CD14-positive monocyte (primary cell): Measurements from ENCODE around the gene TMEM26. TPM values are rescaled to one million over a fixed set of nuclear protein-coding genes. Genes with fewer than 3 reads are reported as not detected.

ENCODE experiments used
- DNase-seq, 3 donors: peaks; one replicate each; pipeline ENCODE4 v3.0.0-alpha.2; 2011 to 2022
- H2AFZ ChIP-seq: 2 replicates; pipeline ENCODE4 v1.6.0; 2012; ENCODE audit warnings: mild to moderate bottlenecking, low read depth, low read length, inconsistent platforms; ENCODE audit not compliant: insufficient read depth, poor library complexity, severe bottlenecking
- H3K27ac ChIP-seq, 2 donors: 1 replicate in 1 of 2; 2 replicates in 1 of 2; pipeline ENCODE4 v1.5.1; 2012 to 2013; ENCODE audit warnings: low read length in 2 of 2, control low read depth in 1 of 2, inconsistent platforms in 1 of 2, low read depth in 1 of 2, mild to moderate bottlenecking in 1 of 2
- H3K27me3 ChIP-seq, 2 donors: one replicate each; pipeline versions ENCODE4 v1.6.0 to v1.6.1; 2011 to 2013; ENCODE audit warnings: low read length in 2 of 2; ENCODE audit not compliant: control insufficient read depth in 2 of 2, insufficient read depth in 2 of 2
- H3K36me3 ChIP-seq, 2 donors: replicated peaks in 1 of 2; 1 replicate in 1 of 2; 2 replicates in 1 of 2; pipeline versions ENCODE4 v1.5.1 to v1.6.1; 2012 to 2013; ENCODE audit warnings: low read length in 2 of 2, control low read depth in 1 of 2, inconsistent platforms in 1 of 2, mild to moderate bottlenecking in 1 of 2; ENCODE audit not compliant: insufficient read depth in 2 of 2, control insufficient read depth in 1 of 2
- H3K4me1 ChIP-seq, 2 donors: 1 replicate in 1 of 2; 2 replicates in 1 of 2; pipeline versions ENCODE4 v1.5.1 to v1.6.1; 2012 to 2013; ENCODE audit warnings: low read length in 2 of 2, control low read depth in 1 of 2, inconsistent platforms in 1 of 2, mild to moderate bottlenecking in 1 of 2, moderate library complexity in 1 of 2; ENCODE audit not compliant: insufficient read depth in 2 of 2, control insufficient read depth in 1 of 2
- H3K4me2 ChIP-seq: replicated peaks from 2 replicates; pipeline ENCODE3; 2012; ENCODE audit warnings: low read length, moderate library complexity, mild to moderate bottlenecking; ENCODE audit not compliant: poor library complexity, severe bottlenecking; ENCODE audit errors: extremely low read depth
- H3K4me3 ChIP-seq, 3 experiments: fragments of 200-600 bp in 1 of 3; sonication (generic) in 1 of 3; replicated peaks in 1 of 3; 1 replicate in 2 of 3; 2 replicates in 1 of 3; pipeline ENCODE4 v1.5.1; 2011 to 2013; ENCODE audit warnings: low read length in 3 of 3, mild to moderate bottlenecking in 3 of 3, control low read depth in 2 of 3, low read depth in 2 of 3, inconsistent platforms in 1 of 3, moderate library complexity in 1 of 3
- H3K79me2 ChIP-seq: 2 replicates; pipeline ENCODE4 v1.6.0; 2012; ENCODE audit warnings: mild to moderate bottlenecking, control low read depth, inconsistent platforms, low read length, moderate library complexity; ENCODE audit not compliant: insufficient read depth
- H3K9ac ChIP-seq: 2 replicates; pipeline ENCODE4 v1.6.0; 2017; ENCODE audit warnings: low read length, mild to moderate bottlenecking; ENCODE audit not compliant: insufficient read depth, poor library complexity, severe bottlenecking
- H3K9me3 ChIP-seq, 2 donors: replicated peaks in 1 of 2; 1 replicate in 1 of 2; 2 replicates in 1 of 2; pipeline versions ENCODE4 v1.5.1 to v1.6.1; 2012 to 2013; ENCODE audit warnings: low read length in 2 of 2, control low read depth in 1 of 2; ENCODE audit not compliant: control insufficient read depth in 1 of 2, insufficient read depth in 1 of 2
- H4K20me1 ChIP-seq: 2 replicates; pipeline ENCODE4 v1.6.0; 2012; ENCODE audit warnings: mild to moderate bottlenecking, low read length, control low read depth, moderate library complexity; ENCODE audit not compliant: insufficient read depth
- H3K27ac Mint-ChIP-seq, 7 donors: one replicate each; pipeline ENCODE4 v1.8.0; 2020; ENCODE audit warnings: mild to moderate bottlenecking in 7 of 7, mixed read lengths in 7 of 7, moderate library complexity in 6 of 7, inconsistent platforms in 2 of 7
- H3K27me3 Mint-ChIP-seq, 3 donors: one replicate each; pipeline ENCODE4 v1.8.0; 2021 to 2022; ENCODE audit warnings: low read depth in 3 of 3, mild to moderate bottlenecking in 3 of 3, mixed read lengths in 3 of 3, moderate library complexity in 3 of 3, inconsistent platforms in 1 of 3
- H3K36me3 Mint-ChIP-seq, 2 donors: one replicate each; pipeline ENCODE4 v1.8.0; 2020; ENCODE audit warnings: mixed read lengths in 2 of 2, inconsistent platforms in 1 of 2, mild to moderate bottlenecking in 1 of 2
- H3K4me1 Mint-ChIP-seq: one replicate; pipeline ENCODE4 v1.8.0; 2020; ENCODE audit warnings: mild to moderate bottlenecking, mixed read lengths
- H3K4me3 Mint-ChIP-seq, 2 donors: one replicate each; pipeline ENCODE4 v1.8.0; 2020; ENCODE audit warnings: mild to moderate bottlenecking in 2 of 2, mixed read lengths in 2 of 2, moderate library complexity in 1 of 2
- H3K9me3 Mint-ChIP-seq, 7 donors: one replicate each; pipeline ENCODE4 v1.8.0; 2020 to 2022; ENCODE audit warnings: mixed read lengths in 7 of 7, mild to moderate bottlenecking in 6 of 7, moderate library complexity in 6 of 7, inconsistent platforms in 2 of 7
- CTCF ChIP-seq: fragments of 200-600 bp; IDR thresholded peaks from one replicate; pipeline ENCODE4 v1.8.0; 2022; ENCODE audit warnings: antibody characterized with exemption, mild to moderate bottlenecking
- WGBS: methylation state at CpG from one replicate; pipeline ENCODE4 v1.1.5; 2013; ENCODE audit warnings: missing lambda C conversion rate; ENCODE audit not compliant: insufficient coverage; 5-methylcytosine and 5-hydroxymethylcytosine counted together
- intact Hi-C, 2 donors: fragments of 100-400 bp; cut with micrococcal nuclease; formaldehyde crosslinking; loops; one replicate each; pipeline versions ENCODE4 v1.15.0 to v1.15.1; 2023
- polyA plus RNA-seq, 3 donors: library from polyadenylated mRNA; depleted of rRNA in 1 of 3; unstranded in 2 of 3; stranded (reverse) in 1 of 3; fragments of 300-500 nt in 2 of 3; fragments of >200 nt in 1 of 3; fragmentation: Illumina TruSeq in 2 of 3; gene quantifications; 1 replicate in 2 of 3; 2 replicates in 1 of 3; pipeline ENCODE4 v1.2.3, GENCODE V29; 2012 to 2021

TMEM26 gene
- polyA plus RNA-seq, 3 donors = not detected

GRCh38 chr10:61364619-61365018, 88.6 kb downstream of the TMEM26 start:
- H3K4me3 Mint-ChIP-seq = peak overlapping the region in 1 of 2 donors; percentile 5
- Histone ChIP-seq H3K9me3 (no peaks in the 10 kb centered on the region), H3K4me1 (no peaks in the 10 kb centered on the region), H2AFZ (no peak overlapping the region), H3K79me2 (no peaks in the 10 kb centered on the region), H3K36me3 (no peaks in the 10 kb centered on the region), H3K4me2 (no peak overlapping the region), H3K27me3 (no peaks in the 10 kb centered on the region), H3K4me3 (no peak overlapping the region), H3K27ac (no peak overlapping the region), H4K20me1 (no peaks in the 10 kb centered on the region), H3K9ac (no peak overlapping the region)
- no peaks in the 10 kb centered on the region for H3K4me1 Mint-ChIP-seq
- intact Hi-C loops = no loop called here
- no peak overlapping the region for H3K27ac Mint-ChIP-seq
- H3K36me3 Mint-ChIP-seq = no peaks in the 10 kb centered on the region
- H3K9me3 Mint-ChIP-seq = peaks cover 0 to 2% (median 0%) of the 10 kb centered on the region in 7 donors
- no peak for DNase-seq
- WGBS = 80% methylated on average over 1 of the region's 2 CpGs
- TF ChIP-seq CTCF = no peak
- H3K27me3 Mint-ChIP-seq = peaks cover 0 to 4% (median 0%) of the 10 kb centered on the region in 3 donors

GRCh38 chr10:61363006-61363405, 90.2 kb downstream of the TMEM26 start:
- no peak for TF ChIP-seq CTCF

More at GRCh38 chr10:61363006-61363405, 90.2 kb downstream of the TMEM26 start:
- H3K9ac ChIP-seq = no peak overlapping the region
- no peaks in the 10 kb centered on the region for H3K27me3 ChIP-seq
- Mint-ChIP-seq H3K4me3 (no peak overlapping the region), H3K4me1 (no peaks in the 10 kb centered on the region), H3K27ac (no peak overlapping the region), H3K9me3 (peaks cover 0 to 2% (median 0%) of the 10 kb centered on the region in 7 donors), H3K27me3 (peaks cover 0 to 4% (median 1%) of the 10 kb centered on the region in 3 donors), H3K36me3 (no peaks in the 10 kb centered on the region)
- no peaks in the 10 kb centered on the region for H4K20me1 ChIP-seq
- intact Hi-C loops = no loop called here
- H2AFZ ChIP-seq = no peak overlapping the region
- H3K27ac ChIP-seq = no peak overlapping the region
- H3K4me2 ChIP-seq = no peak overlapping the region
- no peaks in the 10 kb centered on the region for H3K4me1 ChIP-seq
- no peaks in the 10 kb centered on the region for H3K9me3 ChIP-seq
- no peak overlapping the region for H3K4me3 ChIP-seq
- DNase-seq = no peak
- no peaks in the 10 kb centered on the region for H3K79me2 ChIP-seq
- WGBS = no CpG with 5 or more reads among the region's 3 CpGs
- no peaks in the 10 kb centered on the region for H3K36me3 ChIP-seq
